Measurements from ENCODE around the gene MED13L. TPM values are rescaled to one million over a fixed set of nuclear protein-coding genes. Genes with fewer than 3 reads are reported as not detected.

The MED13L gene
- total RNA-seq, 4 donors from 2014 or later: 168 to 349 (median 246) TPM

DNA sequence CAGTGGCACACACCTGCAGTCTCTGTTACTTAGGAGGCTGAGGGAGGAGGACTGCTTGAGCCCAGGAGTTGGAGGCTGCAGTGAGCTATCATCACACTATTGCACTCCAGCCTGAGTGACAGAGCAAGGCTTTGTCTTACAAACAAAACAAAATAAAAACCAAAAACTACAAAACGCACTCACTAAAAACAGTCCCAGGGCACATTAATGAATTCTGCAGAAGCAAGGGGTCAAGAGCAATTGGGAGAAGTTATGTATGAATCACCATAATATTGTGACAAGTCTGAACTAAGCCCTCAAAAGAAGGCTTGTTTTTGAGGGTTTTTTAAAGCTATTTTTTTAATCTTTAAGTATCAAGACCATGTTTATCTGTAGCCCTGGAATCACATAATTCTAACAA is 201.1 kb downstream of the MED13L start:
- Histone ChIP-seq H3K9me3 (no peaks in the 10 kb centered on the region), H3K27me3 (no peaks in the 10 kb centered on the region), H3K4me1 (peaks cover 0 to 9% of the 10 kb centered on the region in 2 donors), H3K4me3 (replicated peaks in 1 of 3) (no peak overlapping the region), H3K27ac (no peak overlapping the region), H3K36me3 (no peaks in the 10 kb centered on the region)
- TF ChIP-seq, protein P1, sequence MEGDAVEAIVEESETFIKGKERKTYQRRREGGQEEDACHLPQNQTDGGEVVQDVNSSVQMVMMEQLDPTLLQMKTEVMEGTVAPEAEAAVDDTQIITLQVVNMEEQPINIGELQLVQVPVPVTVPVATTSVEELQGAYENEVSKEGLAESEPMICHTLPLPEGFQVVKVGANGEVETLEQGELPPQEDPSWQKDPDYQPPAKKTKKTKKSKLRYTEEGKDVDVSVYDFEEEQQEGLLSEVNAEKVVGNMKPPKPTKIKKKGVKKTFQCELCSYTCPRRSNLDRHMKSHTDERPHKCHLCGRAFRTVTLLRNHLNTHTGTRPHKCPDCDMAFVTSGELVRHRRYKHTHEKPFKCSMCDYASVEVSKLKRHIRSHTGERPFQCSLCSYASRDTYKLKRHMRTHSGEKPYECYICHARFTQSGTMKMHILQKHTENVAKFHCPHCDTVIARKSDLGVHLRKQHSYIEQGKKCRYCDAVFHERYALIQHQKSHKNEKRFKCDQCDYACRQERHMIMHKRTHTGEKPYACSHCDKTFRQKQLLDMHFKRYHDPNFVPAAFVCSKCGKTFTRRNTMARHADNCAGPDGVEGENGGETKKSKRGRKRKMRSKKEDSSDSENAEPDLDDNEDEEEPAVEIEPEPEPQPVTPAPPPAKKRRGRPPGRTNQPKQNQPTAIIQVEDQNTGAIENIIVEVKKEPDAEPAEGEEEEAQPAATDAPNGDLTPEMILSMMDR (IDR thresholded peaks at IDR 0.05): no peak
- intact Hi-C loops (cut with DNase I): loop anchor here (10.0 kb wide), 1 partner anchor 58 kb away; no protein-coding TSS in a partner anchor
- DNase-seq: no peak
- 79 to 87% methylated on average over 1 of the region's 1 CpG for WGBS, 2 donors

DNA sequence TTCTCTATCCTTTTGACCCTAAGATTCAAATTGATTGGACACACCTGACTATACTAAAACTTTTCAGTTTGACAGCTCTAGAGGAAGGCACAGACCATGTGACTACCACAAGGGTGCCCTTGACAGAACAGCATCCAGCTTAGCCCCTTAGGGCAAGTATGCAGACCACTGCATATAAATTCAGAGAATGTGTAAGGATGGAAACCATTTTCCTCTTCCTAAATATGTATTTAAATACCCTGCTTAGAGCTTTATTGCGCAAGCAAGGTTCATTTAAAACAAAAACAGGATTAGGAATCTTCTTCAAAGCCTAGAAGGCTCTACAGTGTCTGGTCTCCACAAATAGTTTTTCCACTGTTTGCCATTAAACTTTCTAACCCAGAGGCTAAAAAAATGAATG is 202.8 kb downstream of the MED13L start:
- H3K4me1 ChIP-seq: peaks cover 0 to 14% of the 10 kb centered on the region in 2 donors
- no peaks in the 10 kb centered on the region for H3K36me3 ChIP-seq
- TF ChIP-seq, protein P1 (IDR thresholded peaks at IDR 0.05): no peak
- TF ChIP-seq POLR2A (IDR thresholded peaks at IDR 0.05): no peak
- no peak overlapping the region for H3K4me3 ChIP-seq (replicated peaks in 1 of 3)
- intact Hi-C loops (cut with DNase I): loop anchor here (10.0 kb wide), 1 partner anchor 60 kb away; no protein-coding TSS in a partner anchor
- H3K9me3 ChIP-seq: no peaks in the 10 kb centered on the region
- H3K27me3 ChIP-seq: no peaks in the 10 kb centered on the region
- no peak overlapping the region for H3K27ac ChIP-seq
- WGBS, 2 donors: 100% methylated on average over 1 of the region's 1 CpG
- no peak for DNase-seq

DNA sequence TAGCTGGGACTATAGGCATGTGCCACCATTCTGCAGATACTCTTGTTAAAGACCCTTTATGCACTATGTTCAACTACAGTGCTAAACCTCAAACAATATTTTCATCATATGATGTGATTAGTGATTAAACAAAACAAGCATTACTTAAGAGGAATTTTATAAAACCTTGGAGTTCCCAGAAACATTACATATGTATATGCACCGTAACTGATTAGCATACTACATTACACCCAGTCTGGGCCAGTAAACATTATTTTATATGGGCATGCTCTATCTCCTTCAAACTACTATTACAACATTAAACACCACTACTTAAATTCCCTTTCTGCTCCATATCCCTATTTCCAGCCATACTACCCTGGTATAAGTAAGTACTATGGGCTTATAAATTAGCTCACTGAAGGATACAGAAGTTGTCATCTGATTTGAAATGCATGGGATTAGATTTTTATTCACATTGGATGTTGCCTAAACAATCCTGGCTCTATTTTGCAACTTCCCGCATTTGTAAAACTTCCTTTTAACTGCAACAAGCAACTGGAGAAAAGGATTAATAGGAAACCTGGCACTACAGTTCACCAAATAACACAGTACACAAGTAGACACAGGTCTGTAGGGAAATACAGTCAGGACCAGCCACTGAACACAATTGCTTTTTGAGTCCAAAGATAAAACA is 205.8 kb downstream of the MED13L start:
- intact Hi-C loops (cut with DNase I): loop anchor here (10.0 kb wide), 1 partner anchor 63 kb away; no protein-coding TSS in a partner anchor
- Histone ChIP-seq H3K27me3 (no peaks in the 10 kb centered on the region), H3K36me3 (no peaks in the 10 kb centered on the region), H3K27ac (no peak overlapping the region), H3K9me3 (no peaks in the 10 kb centered on the region), H3K4me3 (replicated peaks in 1 of 3) (no peak overlapping the region), H3K4me1 (peaks cover 6 to 28% of the 10 kb centered on the region in 2 donors)
- no peak for DNase-seq
- 93% methylated on average over 2 of the region's 2 CpGs for WGBS, 2 donors
- TF ChIP-seq, protein P1 (IDR thresholded peaks at IDR 0.05): no peak
- TF ChIP-seq POLR2A (IDR thresholded peaks at IDR 0.05): no peak

DNA sequence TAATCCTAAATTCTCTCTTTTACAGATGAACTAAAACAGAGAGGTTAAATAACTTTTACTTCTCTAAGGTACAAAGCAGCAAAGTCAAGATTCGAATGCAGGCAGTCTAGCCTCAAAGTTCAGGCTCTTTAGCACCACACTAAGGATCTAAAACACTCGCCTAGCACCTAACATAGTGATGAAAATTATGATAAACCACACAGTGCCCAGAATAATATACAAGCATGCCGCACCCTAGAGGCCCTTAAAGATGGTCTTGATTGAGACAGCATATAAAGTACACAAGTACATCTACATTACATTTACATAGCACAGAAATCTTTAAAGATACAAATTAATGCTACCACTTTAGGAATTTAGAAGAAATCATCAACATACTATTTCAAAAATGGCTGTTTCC is 207.0 kb downstream of the MED13L start:
- Histone ChIP-seq H3K4me1 (peaks cover 17 to 41% of the 10 kb centered on the region in 2 donors), H3K27ac (no peak overlapping the region), H3K4me3 (replicated peaks in 1 of 3) (no peak overlapping the region), H3K36me3 (no peaks in the 10 kb centered on the region), H3K27me3 (no peaks in the 10 kb centered on the region), H3K9me3 (no peaks in the 10 kb centered on the region)
- TF ChIP-seq, protein P1 (IDR thresholded peaks at IDR 0.05): no peak
- no peak for TF ChIP-seq POLR2A (IDR thresholded peaks at IDR 0.05)
- DNase-seq: no peak
- intact Hi-C loops (cut with DNase I): loop anchor here (10.0 kb wide), 1 partner anchor 64 kb away; no protein-coding TSS in a partner anchor
- WGBS, 2 donors: 95 to 100% methylated on average over 3 of the region's 3 CpGs

DNA sequence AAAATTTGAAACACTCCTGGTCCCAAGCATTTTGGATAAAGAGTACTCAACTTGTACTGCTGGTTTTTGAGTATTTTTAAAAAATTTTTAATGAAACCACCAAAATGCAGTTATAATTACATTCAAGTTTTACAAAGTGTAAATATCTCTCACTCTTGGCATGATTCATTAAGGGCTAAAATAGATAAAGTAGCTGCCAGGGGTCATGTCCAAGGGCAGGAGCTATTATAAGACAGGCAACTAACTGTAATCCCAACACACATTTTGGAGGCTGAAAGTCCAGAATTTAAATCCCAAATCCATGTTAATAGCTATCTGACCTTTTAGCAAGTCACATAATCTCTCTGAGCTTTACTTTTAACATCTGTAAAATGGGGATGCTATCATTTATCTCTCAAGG is 207.6 kb downstream of the MED13L start:
- Histone ChIP-seq H3K27ac (no peak overlapping the region), H3K9me3 (no peaks in the 10 kb centered on the region), H3K36me3 (no peaks in the 10 kb centered on the region), H3K4me1 (peaks cover 20 to 46% of the 10 kb centered on the region in 2 donors), H3K27me3 (no peaks in the 10 kb centered on the region), H3K4me3 (replicated peaks in 1 of 3) (no peak overlapping the region)
- intact Hi-C loops (cut with DNase I): loop anchor here (10.0 kb wide), 1 partner anchor 65 kb away; no protein-coding TSS in a partner anchor
- TF ChIP-seq, protein P1 (IDR thresholded peaks at IDR 0.05): no peak
- TF ChIP-seq POLR2A (IDR thresholded peaks at IDR 0.05): no peak
- DNase-seq: no peak

Measured in thyroid gland (tissue), 4 donors.